GM12875 (cell line): ENCODE measurements around the gene WASHC3.

Experiments used
- H3K4me3 ChIP-seq: one replicate; pipeline ENCODE4 v1.5.1; 2011; ENCODE audit warnings: low read depth, low read length, control low read depth
- TF ChIP-seq, protein P1 (sequence below): IDR thresholded peaks from 2 replicates; pipeline ENCODE4 v1.5.1; 2011; ENCODE audit warnings: low read depth, mild to moderate bottlenecking, control low read depth, inconsistent platforms, low read length, moderate library complexity, borderline replicate concordance; ENCODE audit not compliant: insufficient read depth

The WASHC3 gene

GRCh38 chr12:102008615-102009126 is 53.1 kb downstream of the WASHC3 start:
- TF ChIP-seq, protein P1, sequence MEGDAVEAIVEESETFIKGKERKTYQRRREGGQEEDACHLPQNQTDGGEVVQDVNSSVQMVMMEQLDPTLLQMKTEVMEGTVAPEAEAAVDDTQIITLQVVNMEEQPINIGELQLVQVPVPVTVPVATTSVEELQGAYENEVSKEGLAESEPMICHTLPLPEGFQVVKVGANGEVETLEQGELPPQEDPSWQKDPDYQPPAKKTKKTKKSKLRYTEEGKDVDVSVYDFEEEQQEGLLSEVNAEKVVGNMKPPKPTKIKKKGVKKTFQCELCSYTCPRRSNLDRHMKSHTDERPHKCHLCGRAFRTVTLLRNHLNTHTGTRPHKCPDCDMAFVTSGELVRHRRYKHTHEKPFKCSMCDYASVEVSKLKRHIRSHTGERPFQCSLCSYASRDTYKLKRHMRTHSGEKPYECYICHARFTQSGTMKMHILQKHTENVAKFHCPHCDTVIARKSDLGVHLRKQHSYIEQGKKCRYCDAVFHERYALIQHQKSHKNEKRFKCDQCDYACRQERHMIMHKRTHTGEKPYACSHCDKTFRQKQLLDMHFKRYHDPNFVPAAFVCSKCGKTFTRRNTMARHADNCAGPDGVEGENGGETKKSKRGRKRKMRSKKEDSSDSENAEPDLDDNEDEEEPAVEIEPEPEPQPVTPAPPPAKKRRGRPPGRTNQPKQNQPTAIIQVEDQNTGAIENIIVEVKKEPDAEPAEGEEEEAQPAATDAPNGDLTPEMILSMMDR: no peak
- no peak overlapping the region for H3K4me3 ChIP-seq

DNA sequence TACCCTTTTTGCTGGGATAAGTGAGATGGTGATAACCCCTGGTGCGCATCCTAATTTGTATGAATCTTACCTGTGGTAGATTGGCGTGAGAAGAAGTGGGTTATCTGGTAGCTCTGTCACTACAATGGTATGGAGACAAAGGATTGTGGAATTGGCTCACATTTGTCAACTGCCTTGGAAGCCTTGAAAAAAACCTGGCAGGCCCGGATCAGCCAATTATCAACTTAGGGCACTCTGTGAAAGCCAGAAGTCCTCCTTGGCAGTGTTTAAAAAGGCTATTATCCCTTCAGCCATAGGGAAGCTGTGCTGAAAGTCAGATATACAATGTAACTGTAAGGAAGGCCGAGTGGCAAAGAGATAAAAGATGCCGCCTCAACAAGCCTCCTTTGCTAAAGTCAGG is 56.5 kb downstream of the WASHC3 start:
- TF ChIP-seq, protein P1: no peak
- H3K4me3 ChIP-seq: no peak overlapping the region

DNA sequence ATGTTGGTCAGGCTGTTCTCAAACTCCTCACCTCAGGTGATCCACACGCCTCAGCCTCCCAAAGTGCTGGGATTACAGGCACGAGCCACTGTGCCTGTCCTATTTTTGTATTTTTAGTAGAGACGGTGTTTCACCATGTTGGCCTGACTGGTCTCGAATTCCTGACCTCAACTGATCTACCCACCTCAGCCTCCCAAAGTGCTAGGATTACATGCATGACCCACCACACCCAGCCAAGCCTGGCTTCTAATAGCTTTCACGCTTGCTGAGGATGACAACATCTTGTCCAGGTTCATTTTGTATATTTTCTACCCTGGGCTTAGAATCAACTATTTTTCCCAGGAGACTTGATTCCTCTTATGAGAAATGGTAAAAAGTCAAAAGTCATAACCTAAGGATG is 64.7 kb downstream of the WASHC3 start:
- TF ChIP-seq, protein P1: no peak

DNA sequence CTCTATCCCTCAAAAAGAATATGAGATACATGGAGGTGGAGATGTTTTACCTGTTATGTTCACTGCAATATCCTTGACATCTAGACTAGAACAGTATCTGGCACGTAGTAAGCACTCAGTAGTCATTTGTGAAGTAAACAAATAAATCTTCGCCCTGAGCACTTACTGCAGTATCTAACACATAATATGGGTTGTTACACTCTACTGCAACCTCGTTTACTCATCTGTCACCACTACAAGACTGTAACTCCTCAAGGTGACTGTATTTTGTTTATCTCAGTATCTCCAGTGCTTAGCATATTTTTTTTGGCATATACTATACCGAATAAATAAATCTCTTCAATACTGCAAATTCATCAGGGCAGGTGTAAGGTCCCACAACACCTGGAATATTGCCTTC is 66.1 kb downstream of the WASHC3 start:
- no peak overlapping the region for H3K4me3 ChIP-seq
- TF ChIP-seq, protein P1: no peak

More for the DNA sequence above, 64.7 kb downstream of the WASHC3 start:
- H3K4me3 ChIP-seq: no peak overlapping the region

DNA sequence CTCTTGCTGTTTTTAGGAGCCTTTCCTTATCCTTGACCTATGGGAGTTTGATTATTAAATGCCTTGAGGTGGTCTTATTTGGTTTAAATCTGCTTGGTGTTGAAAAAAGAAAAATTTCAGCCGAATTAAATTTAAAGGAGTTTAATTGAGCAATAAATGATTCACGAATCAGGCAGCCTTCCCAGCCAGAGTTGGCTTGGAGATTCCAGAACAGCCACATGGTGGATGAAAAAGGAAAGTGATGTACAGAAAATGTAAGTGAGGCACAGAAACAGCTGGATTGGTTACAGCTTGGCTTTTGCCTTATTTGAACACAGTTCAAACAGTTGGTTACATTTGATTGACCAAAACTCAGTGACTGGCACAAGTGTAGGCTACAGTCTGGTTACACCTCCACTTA is 69.7 kb downstream of the WASHC3 start:
- H3K4me3 ChIP-seq: no peak overlapping the region
- TF ChIP-seq, protein P1: no peak

DNA sequence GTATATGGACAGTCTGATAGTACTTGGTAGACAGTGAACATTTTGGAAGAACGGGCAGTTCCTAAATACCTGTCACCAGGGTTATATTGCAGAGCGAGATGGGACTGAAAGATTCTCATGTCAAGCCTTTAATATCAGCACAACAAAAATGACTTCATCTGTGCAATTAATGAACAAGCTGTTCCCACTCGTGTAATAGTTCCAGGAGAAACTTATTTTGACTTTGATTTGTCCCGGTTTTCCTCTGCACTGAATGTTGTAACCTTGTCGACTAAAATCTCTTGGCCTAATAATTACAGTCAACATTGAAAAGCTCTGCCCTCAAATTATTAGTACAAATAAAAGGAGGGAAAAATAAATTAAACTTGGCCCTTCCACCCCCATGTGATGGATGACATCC is 79.5 kb downstream of the WASHC3 start:
- TF ChIP-seq, protein P1: no peak
- H3K4me3 ChIP-seq: no peak overlapping the region

- H3K4me3 ChIP-seq: no peak overlapping the region
- TF ChIP-seq, protein P1: no peak
Observed at GRCh38 chr12:101981868-101982267, 79.9 kb downstream of the WASHC3 start.
